LNCaP clone FGC (cell line): ENCODE measurements around the gene ADGRL3.

ENCODE experiments used
- DNase-seq: peaks from one replicate; pipeline ENCODE4 v3.0.0-alpha.2; 2011; ENCODE audit warnings: low read depth
- H3K4me3 ChIP-seq: 2 replicates; pipeline ENCODE4 v1.5.1; 2011; ENCODE audit warnings: mild to moderate bottlenecking, low read depth, low read length, control low read depth
- TF ChIP-seq, protein P1 (sequence below): IDR thresholded peaks from 2 replicates; pipeline ENCODE4 v1.5.1; 2012; ENCODE audit warnings: mild to moderate bottlenecking; ENCODE audit not compliant: control insufficient read depth, insufficient read depth; ENCODE audit errors: extremely low read depth

Gene ADGRL3

GRCh38 chr4:61531188-61531587, 331.1 kb downstream of the ADGRL3 start:
- DNase-seq: no peak
- no peak overlapping the region for H3K4me3 ChIP-seq
- TF ChIP-seq, protein P1, sequence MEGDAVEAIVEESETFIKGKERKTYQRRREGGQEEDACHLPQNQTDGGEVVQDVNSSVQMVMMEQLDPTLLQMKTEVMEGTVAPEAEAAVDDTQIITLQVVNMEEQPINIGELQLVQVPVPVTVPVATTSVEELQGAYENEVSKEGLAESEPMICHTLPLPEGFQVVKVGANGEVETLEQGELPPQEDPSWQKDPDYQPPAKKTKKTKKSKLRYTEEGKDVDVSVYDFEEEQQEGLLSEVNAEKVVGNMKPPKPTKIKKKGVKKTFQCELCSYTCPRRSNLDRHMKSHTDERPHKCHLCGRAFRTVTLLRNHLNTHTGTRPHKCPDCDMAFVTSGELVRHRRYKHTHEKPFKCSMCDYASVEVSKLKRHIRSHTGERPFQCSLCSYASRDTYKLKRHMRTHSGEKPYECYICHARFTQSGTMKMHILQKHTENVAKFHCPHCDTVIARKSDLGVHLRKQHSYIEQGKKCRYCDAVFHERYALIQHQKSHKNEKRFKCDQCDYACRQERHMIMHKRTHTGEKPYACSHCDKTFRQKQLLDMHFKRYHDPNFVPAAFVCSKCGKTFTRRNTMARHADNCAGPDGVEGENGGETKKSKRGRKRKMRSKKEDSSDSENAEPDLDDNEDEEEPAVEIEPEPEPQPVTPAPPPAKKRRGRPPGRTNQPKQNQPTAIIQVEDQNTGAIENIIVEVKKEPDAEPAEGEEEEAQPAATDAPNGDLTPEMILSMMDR: no peak

GRCh38 chr4:61532336-61533000, 332.3 kb downstream of the ADGRL3 start:
- no peak overlapping the region for H3K4me3 ChIP-seq
- DNase-seq: no peak
- TF ChIP-seq, protein P1: no peak

- DNase-seq: no peak
- TF ChIP-seq, protein P1: no peak
- H3K4me3 ChIP-seq: no peak overlapping the region
Observed at GRCh38 chr4:61533140-61533539, 333.0 kb downstream of the ADGRL3 start.

DNA sequence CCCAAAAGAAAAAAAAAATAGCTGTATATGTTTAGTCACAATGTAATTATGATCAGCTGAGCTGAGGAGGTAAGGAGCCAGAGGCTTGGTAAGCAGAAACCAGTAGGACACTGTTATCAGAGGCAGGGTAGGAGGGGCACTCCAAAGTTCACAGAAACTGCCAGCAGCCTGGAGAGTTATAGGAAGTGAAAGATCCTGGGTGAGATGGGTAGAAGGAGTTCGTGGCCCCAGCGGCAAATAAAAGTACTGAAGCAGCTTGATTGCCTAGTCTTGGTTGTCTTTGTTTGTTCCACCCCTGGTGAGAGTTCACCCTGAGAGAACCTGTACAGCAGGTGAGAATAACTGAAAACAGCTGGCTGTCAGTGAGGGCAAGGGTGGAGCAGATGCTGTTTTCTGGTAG, 340.8 kb downstream of the ADGRL3 start:
- no peak overlapping the region for H3K4me3 ChIP-seq
- TF ChIP-seq, protein P1: no peak
- DNase-seq: no peak

DNA sequence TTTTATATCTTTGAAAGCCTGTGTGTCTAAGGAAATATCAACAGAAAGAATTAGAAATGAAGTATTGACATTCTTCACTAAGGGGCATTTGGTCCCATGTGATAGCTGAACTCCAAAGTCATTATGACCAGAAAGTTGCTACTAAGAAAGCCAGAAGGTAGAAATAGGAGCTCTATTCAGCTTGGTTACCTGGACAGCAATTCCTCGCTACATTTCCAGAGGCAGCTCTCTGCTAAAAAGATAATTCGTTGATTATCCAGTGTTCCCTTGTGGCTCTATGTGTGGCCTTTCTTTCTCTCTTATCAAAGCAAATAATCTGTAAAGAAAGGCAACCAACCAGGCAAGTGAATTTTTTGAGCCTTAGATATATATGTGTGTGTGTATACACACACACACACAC, 341.3 kb downstream of the ADGRL3 start:
- no peak overlapping the region for H3K4me3 ChIP-seq
- DNase-seq: no peak
- TF ChIP-seq, protein P1: peak; percentile 45

DNA sequence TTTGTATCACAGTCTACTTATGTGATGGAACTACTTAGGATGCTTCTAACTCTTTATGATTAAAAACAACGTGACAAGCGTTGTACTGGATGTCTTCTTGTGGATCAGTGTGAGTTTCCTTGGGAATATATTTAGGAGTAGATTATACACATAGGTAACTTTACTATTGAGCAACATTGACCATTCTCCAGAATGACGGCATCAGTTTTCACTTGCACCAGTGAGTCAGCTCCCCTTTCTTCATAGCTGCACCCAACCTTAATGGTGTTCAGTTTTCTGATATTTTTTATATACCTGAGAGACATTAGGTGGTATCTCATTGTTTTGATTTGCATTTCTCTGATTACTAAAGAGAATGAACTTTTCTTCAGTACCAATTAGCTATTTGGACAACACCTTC, 343.9 kb downstream of the ADGRL3 start:
- TF ChIP-seq, protein P1: no peak
- no peak for DNase-seq
- H3K4me3 ChIP-seq: no peak overlapping the region

DNA sequence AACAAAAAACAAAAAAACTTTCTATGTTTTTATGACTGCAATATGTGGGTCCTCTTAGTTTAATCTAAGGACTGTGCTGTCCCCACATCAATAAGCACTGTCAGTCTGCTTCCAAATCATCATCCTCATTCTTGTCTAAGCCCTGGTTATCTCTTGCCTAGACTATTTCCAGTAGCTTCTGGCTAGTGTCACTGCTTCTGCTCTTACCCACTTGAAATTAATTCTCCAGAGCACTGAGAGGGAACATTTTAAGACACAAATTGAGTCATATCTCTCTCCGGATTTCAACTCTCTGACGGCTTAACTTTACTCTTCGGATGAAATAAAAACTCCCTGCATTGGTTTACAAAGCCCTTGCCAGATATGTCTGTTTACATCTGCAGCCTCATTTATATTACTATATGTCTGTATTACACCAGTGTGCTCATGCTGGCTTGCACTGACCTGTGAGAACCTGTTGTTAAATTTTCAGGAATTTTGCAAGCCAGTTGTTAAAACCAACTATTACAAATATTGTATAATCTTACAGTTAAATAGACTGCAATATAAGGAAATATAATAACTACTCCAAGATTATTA, 345.9 kb downstream of the ADGRL3 start:
- TF ChIP-seq, protein P1: no peak
- no peak for DNase-seq
- H3K4me3 ChIP-seq: no peak overlapping the region
